Colon (tissue), 2 donors: Measurements from ENCODE around the gene GAS7.
"Not testable (repeated sequence)": the region's sequence is repeated elsewhere in the genome, so short reads cannot be mapped to it uniquely, and the experiment has no call there.

Experiments used
- FAIRE-seq: peaks from 2 replicates; lab custom pipeline; 2012; peaks lifted over from hg19 to GRCh38; lab: Jason Lieb, UNC
- donor health status: control.
- donor health status: control.

The GAS7 gene

DNA sequence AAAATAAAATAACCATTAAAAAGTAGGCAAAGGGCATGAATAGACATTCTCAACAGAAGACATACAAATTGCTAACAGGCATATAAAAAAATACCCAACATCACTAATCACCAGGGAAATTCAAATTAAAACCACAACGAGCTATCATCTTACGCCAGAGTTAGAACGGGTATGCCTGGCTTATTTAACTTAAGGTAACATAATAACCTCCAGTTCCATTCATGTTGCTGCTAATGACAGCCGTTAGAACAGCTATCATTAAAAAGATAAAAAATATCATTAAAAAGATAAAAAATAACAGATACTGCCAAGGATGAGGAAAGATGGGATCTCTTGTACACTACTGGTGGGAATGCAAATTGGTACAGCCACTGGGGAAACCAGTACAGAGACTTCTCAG is 89.3 kb downstream of the GAS7 start:
- FAIRE-seq: no peak

DNA sequence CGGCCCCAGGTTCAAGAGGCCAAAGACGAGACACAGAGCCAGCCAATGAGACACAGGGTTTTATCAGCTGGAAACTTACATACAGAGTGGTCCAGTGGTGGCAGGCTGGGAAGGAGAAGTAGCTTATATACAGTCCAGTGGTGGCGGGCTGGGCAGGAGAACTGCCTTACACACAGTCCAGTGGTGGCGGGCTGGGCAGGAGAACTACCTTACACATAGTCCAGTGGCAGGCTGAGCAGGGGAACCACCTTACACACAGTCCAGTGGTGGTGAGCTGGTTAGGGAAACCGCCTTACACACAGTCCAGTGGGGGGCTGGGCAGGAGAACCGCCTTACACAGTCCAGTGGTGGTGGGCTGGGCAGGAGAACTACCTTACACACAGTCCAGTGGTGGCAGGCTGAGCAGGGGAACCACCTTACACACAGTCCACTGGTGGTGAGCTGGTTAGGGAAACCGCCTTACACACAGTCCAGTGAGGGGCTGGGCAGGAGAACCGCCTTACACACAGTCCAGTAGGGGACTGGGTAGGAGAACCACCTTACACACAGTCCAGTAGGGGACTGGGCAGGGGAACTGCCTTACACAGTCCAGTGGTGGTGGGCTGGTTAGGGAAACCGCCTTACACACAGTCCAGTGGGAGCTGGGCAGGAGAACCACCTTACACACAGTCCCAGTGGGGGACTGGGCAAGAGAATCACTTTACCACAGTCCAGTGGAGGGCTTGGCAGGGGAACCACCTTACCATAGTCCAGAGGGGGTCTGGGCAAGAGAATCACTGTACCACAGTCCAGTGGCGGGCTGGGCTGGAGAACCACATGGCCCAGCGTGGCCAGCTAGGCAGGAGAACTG is 90.9 kb downstream of the GAS7 start:
- no peak for FAIRE-seq

DNA sequence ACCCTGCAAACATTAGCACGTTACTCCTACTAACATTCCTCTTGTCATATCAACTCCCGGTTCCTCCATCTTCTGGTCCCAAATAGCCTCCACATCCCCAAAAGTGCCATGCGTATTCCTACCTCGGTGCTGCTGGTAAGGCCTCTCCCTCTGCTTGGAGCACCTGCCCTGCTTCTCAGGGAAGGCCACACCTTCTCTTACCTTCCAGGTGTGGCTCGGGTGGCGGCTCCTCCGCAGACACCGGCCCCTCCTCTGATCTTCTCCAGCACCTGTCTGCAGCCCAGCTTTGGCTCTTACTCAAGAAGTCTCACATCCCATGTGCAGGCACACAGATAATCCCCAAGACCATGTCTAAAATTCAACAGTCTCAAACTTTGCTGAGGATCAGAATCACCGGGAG is 92.3 kb downstream of the GAS7 start:
- no peak for FAIRE-seq

DNA sequence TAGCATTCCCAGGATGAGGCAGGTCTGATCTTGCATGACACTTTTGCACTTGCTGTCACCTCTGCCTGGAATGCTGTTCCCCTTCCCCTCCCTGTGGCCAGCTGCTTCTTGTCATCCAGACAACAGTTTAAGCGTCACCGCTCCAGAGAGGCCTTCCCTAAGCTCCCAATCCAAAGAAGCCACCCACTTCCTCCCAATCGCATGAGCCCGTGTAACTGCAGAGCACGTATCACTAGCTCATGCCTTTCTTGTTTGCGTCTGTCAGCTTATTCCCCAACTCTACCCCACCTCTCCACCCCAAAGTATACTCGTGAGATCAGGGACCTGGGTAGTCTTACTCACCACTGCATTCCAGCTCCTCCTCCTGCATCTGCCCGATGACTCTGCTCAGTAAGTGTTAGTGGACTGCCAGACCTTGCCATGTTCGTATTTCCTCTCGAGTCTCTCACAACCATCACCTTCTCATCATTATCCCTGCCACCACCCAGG is 92.8 kb downstream of the GAS7 start:
- no peak for FAIRE-seq

DNA sequence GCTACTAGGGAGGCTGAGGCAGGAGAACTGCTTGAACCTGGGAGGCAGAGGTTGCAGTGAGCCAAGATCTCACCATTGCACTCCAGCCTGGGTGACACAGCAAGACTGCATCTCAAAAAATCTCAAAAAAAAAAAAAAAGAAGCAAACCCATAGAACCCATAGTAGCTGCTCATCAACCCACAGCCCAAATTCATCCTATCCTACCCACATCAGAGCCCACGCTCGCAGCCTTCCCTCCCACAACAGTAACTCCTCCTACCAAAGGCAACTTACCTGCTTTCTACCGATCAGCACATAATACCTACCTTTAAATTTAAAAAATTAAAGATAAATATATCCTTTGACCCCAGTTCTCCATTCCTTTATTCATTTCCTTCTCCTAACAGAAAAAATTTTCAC is 94.7 kb downstream of the GAS7 start:
- no peak for FAIRE-seq

DNA sequence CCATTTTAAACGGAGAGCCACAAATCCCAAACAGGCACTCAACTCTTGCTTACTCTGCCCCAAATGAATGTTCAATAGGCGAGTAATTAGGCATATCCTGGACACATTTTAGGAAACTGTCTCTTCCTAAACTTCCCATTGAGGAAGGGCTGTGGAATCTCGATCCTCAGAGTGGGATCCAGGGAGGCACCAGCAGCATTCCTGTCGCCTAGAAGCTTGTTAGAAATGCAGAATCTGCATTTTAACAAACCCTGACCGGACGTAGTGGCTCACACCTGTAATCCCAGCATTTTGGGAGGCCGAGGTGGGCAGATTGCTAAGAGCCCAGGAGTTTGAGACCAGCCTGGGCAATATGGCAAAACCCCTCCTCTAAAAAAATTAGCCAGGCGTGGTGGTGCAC is 95.6 kb downstream of the GAS7 start:
- no peak for FAIRE-seq

DNA sequence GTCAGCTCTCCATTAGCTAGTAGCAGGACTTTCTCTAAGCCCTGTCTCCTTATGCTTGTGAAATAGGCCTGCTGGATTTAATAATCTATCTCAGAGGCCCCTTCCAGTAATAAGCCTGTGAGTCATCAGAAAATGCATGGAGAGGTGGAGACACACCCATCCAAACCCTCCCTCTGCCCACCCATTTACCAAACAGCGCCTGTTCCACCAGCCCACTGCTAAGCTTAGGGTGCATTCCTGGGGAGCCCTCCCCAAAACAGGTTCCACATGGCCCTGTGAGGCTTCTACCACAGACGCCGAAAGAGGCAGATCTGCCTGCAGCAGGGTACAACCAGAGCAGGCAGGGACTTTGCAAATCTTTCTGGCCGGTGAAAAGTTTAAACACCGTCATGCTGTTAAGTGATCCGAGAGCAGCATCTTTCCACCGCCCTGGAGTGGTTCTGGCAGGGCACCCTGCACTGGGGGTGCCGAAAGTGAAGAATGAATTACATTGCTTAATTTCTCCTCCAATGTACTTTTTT is 99.3 kb downstream of the GAS7 start:
- FAIRE-seq: no peak

DNA sequence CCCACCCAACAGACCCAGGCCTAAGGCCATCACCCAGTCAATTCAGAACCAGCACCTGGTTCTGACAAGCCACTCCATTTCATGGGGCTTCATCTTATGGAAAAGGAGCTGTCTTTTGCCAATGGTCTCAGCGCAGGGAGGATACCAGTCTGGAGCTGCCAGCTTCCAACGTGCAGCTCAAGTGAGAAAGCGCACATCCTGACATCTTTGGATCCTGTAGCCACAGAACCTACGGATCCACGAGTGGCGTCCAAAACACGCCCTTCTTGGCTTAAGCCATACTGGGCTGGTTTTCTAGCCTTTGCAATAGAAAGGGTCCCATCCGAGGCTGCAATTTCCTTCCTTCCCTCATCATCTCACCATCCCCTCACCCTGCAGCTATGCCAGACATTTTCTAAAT is 101.8 kb downstream of the GAS7 start:
- no peak for FAIRE-seq

DNA sequence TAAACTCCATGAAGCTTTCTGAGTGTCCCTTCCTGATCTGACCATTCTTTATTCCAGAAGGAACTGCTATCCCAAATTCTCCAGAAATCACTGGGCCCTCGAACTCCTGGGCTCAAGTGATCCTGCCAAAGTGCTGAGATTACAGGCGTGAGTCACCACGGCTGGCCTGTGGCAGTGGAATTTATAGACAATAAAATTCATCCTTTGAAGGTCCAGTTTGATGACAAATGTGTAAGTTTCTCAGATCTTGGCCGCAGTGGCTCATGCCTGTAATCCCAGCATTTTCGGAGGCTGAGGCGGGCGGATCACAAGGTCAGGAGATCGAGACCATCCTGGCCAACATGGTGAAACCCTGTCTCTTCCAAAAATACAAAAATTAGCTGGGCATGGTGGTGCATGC is 103.1 kb downstream of the GAS7 start:
- FAIRE-seq: not testable (repeated sequence)

DNA sequence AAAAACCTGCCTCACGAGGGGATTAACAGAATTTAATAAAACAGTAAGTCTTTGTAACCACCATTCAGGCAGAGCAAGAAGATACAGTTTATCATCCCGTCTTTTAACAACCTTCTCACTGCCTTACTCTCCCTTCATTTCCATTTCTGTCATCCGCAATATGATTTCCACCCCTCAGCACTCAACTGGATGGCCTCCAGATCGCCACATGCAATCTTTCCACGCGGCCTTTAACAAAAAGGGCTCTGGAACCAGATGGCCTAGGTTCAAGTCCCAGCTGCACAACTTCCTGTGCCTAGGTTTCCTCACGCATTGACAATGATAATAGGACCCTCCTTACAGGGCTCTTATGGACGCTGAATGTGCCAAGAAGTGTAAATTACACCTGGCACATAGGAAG is 103.6 kb downstream of the GAS7 start:
- no peak for FAIRE-seq

DNA sequence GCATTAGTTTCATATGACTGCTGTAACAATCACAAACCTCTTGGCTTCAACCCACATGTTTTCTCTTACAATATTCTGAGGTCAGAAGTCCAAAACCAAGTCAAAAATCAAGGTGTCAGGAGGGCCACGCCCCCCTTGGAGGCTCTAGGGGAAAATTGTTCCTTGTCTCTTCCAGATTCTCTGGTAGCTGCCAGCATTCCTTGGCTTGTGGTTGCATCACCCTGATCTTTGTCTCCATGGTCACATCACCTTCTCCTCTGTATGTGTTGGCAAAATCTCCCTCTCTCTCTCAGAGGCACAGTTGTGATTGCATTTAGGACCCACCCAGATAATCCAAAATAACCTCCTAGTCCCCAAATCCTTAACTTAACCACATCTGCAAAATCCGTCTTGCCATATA is 105.8 kb downstream of the GAS7 start:
- no peak for FAIRE-seq

DNA sequence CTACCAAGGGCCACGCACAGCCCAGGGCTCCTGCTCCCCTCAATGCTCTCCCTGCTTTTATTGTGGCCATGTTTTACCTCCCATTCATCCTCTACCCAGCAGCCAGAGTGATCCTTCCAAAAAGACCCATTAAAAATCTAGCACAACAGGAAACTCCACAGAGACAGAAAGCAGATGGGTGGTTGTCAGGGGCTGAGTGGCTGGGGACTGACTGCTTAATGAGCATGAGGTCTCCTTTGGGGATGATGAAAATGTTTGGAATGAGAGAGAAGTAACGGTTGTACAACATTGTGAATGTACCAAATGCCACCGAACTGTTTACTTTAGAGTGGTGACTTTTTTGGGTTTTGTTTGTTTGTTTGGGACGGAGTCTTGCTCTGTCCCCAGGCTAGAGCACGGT is 107.4 kb downstream of the GAS7 start:
- FAIRE-seq: no peak

DNA sequence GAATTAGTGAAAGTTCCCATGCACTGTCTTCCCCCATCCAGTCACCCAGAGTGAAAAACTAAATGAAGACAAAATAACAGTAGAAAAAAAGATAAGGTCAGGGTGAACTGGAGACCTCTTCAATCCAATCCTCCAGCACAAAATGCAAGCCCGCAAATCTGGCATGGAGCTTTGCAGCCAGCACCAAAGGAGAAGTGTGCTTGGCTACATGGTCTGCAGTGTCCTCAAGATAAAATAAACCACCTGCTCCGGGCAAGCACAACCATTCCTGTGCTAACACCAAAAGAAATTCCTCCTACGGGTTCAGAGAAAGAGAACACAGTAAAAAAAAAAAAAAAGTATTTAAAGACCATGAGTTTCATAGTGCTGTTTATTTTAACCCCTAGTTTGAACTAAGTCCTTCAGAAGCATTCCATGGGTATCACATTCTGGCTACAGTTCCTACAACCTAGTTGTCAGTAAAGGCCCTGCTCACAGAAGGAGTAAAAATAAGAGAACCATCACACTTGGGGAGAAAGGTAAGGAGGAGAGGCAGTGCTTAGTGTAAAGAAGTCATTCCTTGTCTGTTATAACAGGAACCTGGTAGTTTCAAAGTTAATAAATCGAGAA is 109.1 kb downstream of the GAS7 start:
- FAIRE-seq: no peak

DNA sequence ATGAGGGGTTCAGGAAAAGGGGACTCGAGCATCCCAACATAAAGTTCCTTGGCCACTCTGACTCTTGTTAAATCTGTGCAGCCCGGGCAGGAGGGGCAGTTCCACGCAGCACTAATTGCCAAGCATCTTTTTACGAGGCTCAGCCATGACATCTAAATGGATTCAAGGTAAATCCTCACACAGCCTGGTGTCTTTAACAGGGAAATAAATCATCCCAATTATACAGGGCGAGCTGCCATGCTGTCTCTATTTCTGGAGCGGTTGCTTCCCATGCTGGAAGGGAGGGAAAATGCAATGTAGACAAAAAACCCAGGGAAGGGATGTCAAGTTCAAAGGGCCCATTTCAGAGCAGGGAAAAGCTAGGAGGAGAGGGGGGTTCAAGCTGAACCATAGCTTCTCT is 110.0 kb downstream of the GAS7 start:
- FAIRE-seq: no peak

DNA sequence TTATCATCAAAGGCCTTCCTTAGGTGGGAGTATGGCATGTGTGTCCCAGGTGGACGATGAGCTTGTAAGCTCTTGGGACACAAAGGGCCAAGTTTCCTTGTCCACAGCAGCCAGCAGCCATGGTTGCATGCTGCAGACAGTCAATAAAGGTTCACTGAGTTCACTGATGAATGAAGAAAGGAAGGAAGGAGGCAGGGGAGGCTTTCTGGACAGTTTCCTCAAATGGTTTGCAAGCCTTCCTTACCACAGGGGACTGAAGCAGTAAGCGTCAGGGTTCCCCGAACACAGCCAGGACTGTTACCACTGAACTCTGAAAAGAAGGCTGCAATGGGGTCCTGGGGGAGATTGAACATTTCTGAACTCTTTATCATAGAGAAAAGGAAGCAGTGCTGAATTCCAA is 111.1 kb downstream of the GAS7 start:
- no peak for FAIRE-seq

DNA sequence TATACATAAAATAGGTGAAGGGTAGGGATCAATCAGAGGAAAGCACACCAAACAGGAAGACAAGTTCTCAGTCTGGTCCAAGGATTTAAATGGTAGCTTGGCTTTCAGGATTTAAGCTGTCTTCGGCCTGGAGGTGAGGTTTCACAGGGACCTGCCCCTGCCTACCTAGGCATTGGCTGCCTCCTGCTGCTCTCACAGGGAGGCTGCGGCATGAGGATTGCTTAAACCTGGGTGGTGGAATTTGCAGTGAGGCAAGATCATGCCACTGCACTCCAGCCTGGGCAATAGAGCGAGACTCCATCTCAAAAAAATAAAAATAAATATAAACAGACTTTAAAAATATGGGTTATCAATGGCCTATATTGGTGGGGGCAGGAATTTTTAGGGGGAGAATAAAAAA is 114.5 kb downstream of the GAS7 start:
- FAIRE-seq: no peak

DNA sequence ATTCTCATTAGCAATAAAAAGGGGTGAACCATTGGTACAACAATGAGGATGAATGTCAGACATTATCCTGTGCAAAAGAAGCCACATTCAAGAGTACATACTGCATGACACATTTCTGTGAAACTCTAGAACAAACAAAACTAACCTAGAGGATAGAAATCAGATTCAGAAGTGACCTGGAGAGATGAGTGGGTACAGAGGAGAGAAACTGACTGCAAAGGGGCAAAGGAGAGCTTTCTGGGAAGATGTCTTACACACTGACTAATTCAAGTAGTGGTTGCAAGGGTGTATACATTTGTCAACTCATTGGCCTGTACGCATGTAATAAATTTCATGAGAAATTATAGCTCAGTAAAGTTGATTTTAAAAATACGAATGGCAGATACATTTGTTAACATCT is 115.6 kb downstream of the GAS7 start:
- no peak for FAIRE-seq

DNA sequence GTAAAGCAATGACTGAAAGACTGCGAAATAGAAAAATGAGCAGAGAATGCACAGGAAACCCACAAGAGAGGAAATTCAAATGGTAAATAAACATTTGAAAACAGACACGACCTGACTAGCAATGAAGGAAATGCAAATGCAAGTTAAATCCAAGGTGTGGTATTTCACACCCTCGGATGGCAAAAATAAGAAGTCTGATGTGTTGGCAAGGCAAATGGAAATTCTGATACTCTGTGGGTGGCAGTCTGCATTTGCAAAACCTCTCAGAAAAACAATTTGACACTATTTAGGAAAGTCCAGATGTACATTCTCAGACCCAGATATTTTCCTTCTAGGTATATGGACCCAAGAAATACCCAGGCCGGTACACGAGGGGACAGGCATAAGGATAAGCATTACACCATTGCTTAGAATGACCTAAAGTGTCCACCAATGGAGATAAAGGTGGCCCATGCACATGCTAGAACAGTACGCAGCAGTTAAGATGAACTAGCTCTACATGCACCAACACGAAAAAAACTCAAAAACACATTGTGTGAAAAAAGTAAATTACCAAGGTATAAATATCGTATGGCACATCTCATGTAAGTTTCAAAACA is 116.7 kb downstream of the GAS7 start:
- FAIRE-seq: no peak

DNA sequence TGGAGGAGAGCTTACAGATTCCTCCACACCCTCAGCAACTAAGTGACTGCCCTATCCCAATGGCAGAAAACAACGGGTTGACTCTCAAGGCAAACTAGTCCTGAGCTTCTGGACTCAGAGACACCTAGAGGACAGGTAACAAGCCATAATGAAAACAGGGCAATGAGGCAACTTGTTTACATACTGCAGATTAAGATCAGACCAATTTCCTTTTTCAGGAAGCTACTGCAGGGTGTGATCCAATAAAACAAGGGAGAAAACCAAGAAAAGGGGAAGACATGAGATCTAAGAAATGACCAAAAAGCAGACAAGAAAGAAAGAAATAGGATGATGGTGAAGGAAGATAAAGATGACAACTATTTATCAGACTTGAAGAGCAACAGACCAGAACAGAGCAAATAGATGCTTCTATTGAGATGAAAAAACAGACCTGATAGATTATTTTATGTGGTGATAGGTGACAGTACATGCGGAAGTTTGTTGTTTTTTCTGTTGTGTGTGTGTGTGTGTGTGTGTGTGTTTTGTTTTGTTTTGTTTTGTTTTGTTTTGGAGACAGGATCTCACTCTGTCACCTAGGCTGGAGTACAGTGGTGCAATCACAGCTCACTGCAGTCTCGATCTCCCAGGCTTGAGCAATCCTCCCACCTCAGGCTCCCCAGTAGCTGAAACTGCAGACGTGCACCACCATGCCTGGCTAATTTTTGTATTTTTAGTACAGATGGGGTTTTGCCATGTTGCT is 120.7 kb downstream of the GAS7 start:
- no peak for FAIRE-seq

DNA sequence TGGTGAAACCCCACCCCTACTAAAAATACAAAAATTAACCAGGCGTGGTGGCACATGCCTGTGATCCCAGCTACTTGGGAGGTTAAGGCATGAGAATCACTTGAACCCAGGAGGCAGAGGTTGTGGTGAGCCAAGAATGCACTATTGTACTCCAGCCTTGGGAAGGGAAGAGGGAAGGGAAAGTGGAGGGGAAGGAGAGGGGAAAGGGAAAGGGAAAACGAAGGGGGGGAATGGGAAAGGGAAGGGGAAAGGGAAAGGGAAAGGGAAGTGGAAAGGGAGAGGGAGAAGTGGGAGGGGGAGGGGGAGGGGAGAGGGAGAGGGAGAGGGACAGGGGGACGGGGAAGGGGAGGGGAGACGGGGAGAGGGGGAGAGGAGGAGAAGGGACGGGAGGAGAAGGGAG is 122.5 kb downstream of the GAS7 start:
- no peak for FAIRE-seq

DNA sequence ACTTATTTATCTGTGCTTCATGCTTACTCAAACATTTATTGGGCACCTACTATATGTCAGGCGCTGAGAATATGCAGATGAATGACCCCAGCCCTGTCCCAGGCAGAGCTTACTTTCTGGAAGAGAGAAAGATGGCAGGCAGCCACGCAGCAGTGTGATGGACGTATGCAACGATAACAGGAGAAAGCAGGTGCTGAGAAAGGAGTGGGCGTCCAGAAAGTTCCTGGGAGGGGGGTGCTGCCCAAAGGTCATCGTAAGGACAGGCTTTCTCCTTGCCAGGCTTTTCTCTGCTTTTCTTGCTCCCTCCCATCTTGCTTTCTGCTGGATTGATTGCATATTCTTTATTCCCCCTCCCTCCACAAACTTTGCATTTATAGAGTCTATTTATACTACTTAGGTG is 124.5 kb downstream of the GAS7 start:
- FAIRE-seq: no peak
